Measurements from ENCODE around the gene ABLIM2.

ABLIM2 gene

GRCh38 chr4:8158710-8159536, at the start of gene ABLIM2:
Gene ABLIM2 (minus strand): TSS chr4:8158813. CDS start chr4:8158689, 124 bp downstream.
- DNase-seq = peak; percentile 97

- no peak for DNase-seq
Measured at GRCh38 chr4:8207314-8207713, 48.7 kb upstream of the ABLIM2 start.

DNA sequence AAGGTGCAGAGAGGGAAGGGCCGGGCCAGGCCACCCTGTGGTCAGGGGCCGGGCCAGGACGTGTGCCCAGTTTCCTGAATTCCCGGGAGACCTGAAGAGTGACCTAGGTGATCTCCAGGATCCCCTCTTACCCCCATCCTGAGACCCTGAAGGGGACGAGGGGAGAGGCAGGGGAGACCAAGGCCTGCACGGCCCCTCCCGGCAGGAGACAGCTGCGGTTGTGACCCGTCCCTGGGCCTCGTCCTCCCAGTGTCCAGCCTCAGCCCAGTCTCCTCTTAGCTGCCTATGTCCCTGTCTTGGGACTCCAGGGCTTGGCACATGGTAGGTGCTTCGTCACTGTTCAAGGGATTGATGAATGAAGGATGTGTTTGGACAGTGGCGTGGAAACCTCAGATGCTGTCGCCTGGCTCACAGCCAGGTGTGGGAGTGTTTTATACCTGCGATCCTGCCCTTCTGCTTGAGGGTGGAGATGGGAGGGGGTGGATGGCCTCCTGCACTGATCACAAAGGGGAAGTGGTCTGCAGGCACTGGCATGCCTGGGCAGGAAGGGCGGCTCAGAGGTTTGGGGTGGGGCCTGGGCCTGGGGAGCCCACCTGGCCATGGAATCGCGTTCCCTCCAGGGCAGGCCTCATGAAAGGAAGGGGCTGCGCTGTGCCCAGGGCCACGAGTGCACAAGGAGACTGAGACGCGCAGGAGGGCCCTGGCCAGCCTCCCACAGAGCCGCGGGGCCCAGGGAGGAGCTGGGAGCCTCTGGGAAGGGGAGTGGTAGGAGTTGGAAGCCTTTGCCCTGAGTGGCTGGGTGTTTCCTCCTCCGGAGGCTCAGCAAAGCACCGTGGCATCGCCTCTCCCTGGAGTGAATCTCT, 47.4 kb upstream of the ABLIM2 start:
- DNase-seq = no peak

- DNase-seq = no peak
Measured at GRCh38 chr4:8205241-8205707, 46.7 kb upstream of the ABLIM2 start.

- DNase-seq = no peak
Measured at GRCh38 chr4:8204576-8205227, 46.1 kb upstream of the ABLIM2 start.

DNA sequence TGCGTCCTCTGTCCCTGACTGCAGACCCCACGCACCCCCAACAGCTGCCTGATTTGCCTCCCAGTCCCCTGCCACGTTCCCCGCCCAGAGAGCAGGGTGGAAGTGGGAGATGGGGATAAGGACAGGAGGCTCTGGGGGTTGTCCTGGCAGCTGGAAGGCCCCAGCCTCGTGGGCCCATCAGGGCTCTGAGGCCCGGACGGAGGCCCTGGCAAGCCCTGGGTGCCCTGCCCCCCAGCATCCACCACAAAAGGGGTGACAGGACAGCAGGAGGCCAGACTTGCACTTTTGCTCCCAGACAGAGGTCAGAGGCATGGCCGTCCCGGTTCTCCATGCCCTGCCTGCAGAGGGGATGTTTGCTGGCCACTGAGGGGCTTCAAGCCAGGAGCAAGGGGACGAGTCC, 45.2 kb upstream of the ABLIM2 start:
- DNase-seq = no peak

DNA sequence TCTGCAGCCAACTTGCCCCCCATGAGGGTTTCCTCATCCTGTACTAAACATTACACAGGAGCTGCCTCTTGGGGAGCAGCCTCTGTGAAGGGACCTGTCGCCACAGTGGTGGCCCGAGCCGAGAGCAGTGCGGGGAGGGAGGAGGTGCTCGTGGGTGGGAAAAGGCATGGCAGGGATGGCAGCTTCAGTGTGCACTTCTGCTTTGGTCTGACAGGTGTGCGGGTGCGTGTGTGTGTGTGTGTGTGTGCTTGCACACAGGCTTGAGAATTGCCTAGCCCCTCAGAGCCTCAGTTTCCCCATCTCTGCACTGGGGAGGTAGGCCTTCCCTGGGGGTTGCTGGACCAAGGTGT, 44.4 kb upstream of the ABLIM2 start:
- no peak for DNase-seq

DNA sequence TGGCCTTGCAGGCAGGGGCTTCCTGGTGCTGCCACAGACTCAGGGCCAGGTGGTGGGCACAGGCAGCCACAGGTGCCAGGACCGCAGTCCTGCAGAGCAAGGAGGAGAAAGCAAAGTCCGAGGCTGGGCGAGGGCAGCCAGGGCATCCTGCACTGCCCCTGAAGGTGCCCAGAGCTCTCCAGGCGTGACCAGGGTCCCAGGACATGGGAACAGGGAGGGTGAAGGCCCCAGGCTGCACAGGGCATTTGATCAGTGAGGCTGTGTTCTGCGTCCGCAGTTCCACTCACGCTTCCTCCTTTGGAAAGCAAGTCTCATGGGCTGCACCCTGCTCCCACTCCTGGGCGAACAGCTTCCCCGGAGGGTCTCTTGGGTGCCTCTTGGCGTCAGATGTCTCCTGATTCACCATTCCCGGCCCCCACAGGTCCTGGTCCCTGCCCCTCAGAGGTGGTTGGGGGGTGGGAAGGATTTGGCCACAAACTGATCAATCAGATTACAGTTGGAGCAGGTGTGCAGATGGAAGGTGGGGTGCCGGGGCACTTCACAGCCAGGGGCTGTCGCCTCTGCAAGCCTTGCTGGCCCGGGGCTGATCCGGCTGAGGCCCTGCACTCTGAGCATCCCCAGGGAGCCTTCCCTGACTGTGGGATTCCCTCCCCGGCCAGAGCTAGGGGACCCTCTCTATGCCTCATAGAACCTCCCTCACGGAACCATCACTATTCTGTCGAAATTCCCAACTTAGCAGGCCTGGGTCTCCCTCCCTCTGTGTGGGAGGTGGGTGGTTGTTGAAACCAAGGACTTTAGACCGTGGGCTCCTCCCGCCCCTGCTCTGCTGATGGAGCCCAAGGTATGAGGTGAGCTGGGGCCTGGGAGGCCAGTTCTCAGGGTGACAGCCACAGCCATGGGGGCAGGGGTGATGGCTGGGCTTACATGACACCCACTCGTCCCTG, 43.8 kb upstream of the ABLIM2 start:
- no peak for DNase-seq

GRCh38 chr4:8201321-8201781, 42.7 kb upstream of the ABLIM2 start:
- no peak for DNase-seq

- DNase-seq = no peak
Measured at GRCh38 chr4:8200302-8200975, 41.8 kb upstream of the ABLIM2 start.

DNA sequence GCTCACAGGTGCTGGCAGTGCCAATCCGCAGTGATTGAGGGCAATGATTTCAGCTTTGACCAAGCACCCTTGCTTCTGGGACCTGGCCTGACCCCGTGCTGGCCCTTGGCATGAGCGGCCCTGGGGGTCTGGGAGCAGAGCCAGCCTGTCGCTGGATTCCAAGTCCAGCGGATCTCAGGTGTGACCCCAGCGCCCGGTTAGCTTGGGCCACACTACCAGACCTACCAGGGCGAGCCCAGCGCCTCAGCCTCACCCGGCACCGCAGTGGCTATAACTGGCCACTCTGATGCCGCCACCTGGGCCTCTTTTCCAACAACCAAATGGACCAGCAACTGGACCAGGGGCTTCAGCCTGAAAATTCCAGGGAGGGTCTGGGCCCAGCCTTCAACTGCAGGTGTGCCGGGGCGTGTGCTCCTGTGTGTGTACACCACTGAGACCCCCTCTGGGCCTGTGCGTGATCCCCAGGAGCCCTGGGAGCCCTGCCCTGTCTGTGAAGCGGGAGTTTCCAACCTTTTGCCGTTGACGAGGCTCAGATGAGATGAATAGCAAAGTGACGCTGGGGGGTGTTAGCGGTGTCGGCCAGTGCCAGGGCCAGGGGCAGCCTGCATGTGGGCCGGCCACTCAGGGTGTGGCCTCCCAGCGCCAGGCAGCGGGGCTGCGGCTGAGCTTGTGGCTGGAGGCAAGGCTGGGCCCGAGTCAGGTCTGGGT, 41.1 kb upstream of the ABLIM2 start:
- no peak for DNase-seq

GRCh38 chr4:8198906-8199593, 40.4 kb upstream of the ABLIM2 start, which contains the start of gene SH3TC1:
Gene SH3TC1 (plus strand): TSS chr4:8199290. CDS start chr4:8205195, 5,905 bp downstream.
- no peak for DNase-seq

DNA sequence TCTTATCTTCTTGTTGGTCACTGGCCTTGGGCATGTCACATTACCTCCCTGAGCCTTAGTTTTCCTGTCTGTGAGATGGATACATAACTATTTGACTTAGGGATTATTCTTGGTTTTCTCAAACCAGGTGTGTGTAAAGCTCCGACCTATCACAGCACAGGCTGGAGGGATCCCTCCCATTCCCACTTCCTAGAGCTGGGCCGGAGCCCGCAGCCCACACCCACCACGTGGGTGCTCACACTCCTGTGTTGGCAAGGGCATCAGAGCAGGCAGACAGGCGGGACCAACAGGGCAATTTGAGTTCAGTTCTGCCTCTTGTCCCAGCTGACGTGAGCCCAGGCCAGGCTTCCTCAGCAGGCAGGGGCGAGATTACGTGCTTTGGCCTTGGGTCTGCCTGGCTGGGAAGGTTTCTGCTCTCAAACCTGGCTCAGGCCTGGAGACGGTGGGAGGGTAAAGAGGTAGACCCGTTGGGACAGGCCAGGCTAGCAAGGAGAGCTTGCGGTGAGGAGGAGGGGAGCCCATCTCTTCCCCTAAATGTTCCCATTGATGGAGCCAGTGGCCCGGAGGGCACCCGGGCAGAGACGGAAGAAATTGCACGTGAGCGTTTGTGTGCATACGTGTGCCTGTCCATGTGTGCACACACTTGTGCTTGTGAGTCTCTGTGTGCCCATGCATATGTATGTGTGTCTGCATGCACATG, 39.7 kb upstream of the ABLIM2 start:
- DNase-seq = no peak

DNA sequence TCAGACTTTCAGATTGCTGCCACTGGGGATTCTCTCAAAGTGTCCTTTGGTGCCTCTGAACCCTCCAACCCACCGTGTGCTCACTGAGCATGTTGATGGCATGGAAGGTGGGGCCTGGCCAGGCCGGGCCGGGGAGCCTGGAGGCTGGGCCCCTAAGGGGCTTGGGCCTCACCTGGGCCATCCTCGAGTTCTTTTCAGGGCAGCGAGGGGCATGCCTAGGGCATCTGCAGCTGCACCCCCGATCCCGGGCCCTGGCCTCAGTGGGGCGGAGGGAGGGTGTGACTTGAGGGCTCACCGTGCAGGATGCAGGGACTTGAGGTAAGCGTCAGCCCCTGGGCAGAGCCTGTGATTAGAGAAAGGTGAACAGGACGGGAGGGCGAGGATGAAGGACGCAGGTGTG, 38.9 kb upstream of the ABLIM2 start:
- DNase-seq = no peak

GRCh38 chr4:8195841-8196458, 37.3 kb upstream of the ABLIM2 start:
- DNase-seq = no peak

GRCh38 chr4:8195431-8195830, 36.8 kb upstream of the ABLIM2 start:
- DNase-seq = no peak

DNA sequence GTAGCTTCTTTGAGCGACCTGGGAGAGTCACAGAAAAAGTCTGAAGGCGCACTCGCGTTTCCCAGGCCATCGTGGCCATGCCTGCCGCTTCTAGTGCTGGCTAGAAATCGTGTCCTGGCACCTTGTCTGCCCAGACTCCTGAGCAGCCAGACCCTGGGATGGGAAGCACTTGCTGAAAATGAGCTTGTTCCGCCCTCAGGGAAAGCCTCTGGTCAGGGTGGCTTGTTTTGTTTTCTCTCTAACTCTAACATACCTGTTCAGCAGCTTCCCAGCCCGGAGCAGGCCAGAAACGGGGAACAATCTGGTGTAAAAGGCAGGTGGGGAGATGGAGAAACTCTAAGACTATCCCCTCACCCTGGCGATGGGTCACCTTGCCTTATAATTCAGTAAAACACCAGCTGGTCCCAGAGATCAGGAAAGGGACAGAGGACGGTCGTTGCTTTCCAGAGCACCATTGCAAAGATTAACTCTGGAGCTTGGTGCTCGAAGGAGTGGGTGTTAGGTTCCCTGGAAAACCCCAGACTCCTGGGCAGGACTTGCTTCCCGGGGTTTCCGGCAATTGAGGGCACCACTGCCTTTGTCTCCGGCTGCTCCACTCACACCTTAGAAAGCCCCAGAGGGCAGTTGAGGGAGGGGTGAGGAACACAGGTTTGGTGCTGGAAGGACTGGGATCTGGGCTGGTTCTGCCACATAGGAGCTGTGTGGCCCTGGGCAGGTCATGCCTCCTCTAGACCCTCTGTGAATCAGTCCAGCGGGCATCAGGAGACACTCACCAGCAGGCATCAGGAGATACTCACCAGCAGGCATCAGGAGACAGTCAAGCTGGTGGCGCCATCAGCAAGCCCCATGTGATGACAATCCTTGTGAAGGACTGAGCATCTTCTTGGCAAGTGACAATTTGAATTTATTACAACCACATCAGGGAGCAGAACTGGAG, 36.0 kb upstream of the ABLIM2 start:
- no peak for DNase-seq
